PFSK-1 (cell line): ENCODE measurements around the gene NDUFA11.

Experiments
- FOXP2 ChIP-seq: optimal IDR thresholded peaks from 2 replicates; pipeline ENCODE3; 2011; ENCODE audit warnings: borderline replicate concordance, control low read depth, inconsistent platforms; ENCODE audit not compliant: insufficient read depth; ENCODE audit errors: extremely low read length, extremely low read depth
- POLR2AphosphoS5 ChIP-seq: IDR thresholded peaks from 2 replicates; pipeline ENCODE4 v1.6.1; 2012; ENCODE audit warnings: low read depth, mild to moderate bottlenecking, control low read depth, low read length, moderate library complexity
- REST ChIP-seq, 2 experiments: IDR thresholded peaks; 2 replicates each; pipeline versions ENCODE4 v1.6.1 to v1.8.0; 2011 to 2012; ENCODE audit warnings: low read depth in 2 of 2, low read length in 2 of 2, control low read depth in 1 of 2, inconsistent platforms in 1 of 2, mild to moderate bottlenecking in 1 of 2, moderate library complexity in 1 of 2; ENCODE audit not compliant: insufficient read depth in 1 of 2
- SIN3A ChIP-seq: IDR thresholded peaks from 2 replicates; pipeline ENCODE4 v1.6.1; 2012; ENCODE audit warnings: mild to moderate bottlenecking, low read length, moderate library complexity, borderline replicate concordance; ENCODE audit not compliant: insufficient read depth
- TAF1 ChIP-seq: IDR thresholded peaks from 2 replicates; pipeline ENCODE4 v1.6.1; 2012; ENCODE audit warnings: low read length, control low read depth, borderline replicate concordance; ENCODE audit not compliant: insufficient read depth

The NDUFA11 gene

GRCh38 chr19:5950741-5951140 is 47.2 kb upstream of the NDUFA11 start:
- TF ChIP-seq REST (IDR thresholded peaks at IDR 0.05; ENCODE audit: insufficient read depth in 1 of 2, low read depth in 2 of 2, low read length in 2 of 2) (no peak), POLR2AphosphoS5 (no peak), FOXP2 (no peak), SIN3A (no peak), TAF1 (no peak)

GRCh38 chr19:5949792-5950305 is 46.3 kb upstream of the NDUFA11 start:
- TF ChIP-seq FOXP2 = no peak

- TF ChIP-seq REST (IDR thresholded peaks at IDR 0.05; ENCODE audit: insufficient read depth in 1 of 2, low read depth in 2 of 2, low read length in 2 of 2) (no peak), FOXP2 (no peak), TAF1 (no peak), POLR2AphosphoS5 (no peak)
Measured at GRCh38 chr19:5948752-5949564, 45.4 kb upstream of the NDUFA11 start.

- TF ChIP-seq REST (IDR thresholded peaks at IDR 0.05; ENCODE audit: insufficient read depth in 1 of 2, low read depth in 2 of 2, low read length in 2 of 2) (no peak), TAF1 (no peak; the same call in 1 of the 2 replicates), FOXP2 (no peak), POLR2AphosphoS5 (no peak), SIN3A (no peak)
Measured at GRCh38 chr19:5947435-5947834, 43.8 kb upstream of the NDUFA11 start.

GRCh38 chr19:5943623-5944022 is 40.0 kb upstream of the NDUFA11 start:
- TF ChIP-seq FOXP2 = no peak
- TF ChIP-seq REST (IDR thresholded peaks at IDR 0.05; ENCODE audit: insufficient read depth in 1 of 2, low read depth in 2 of 2, low read length in 2 of 2) = no peak
- TF ChIP-seq TAF1 = no peak
- no peak for TF ChIP-seq SIN3A
- no peak for TF ChIP-seq POLR2AphosphoS5
